ENCODE data around the gene PGPEP1.

Gene PGPEP1

DNA sequence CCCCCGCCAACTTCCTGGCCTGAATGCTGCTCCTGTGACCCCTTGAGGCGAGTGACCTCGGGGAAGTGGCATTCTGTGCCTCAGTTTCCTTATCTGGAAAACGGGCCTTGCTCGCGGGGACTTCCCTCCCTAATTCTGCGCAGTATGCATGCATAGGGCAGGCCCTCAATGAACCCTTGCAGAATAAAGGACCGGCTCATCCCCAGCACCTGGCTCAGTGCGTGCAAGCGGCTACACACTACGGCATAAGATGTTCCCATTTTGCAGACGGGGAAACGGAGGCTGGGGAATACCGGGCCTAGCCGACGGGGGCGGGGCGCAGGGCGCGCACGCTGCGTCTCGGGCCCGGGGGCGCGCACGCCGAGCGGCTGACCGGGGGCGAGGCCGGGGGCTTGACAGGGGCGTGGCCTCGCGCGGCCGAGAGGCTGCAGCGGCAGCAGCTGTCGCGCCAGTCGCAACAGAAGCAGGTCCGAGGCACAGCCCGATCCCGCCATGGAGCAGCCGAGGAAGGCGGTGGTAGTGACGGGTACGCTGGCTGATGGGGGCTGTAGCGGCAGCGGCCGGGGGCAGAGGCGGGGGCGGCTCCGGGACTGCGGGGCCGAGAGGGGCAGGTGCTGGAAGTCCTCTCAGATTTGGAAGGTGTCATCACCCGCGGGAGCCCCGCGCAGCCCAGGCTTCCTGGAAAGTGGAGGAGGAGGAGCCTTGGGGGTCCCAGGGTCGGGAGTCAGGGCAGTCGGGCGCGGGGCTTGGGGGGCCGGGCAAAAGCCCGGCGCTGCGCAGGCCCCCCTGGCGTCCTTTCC lies at the start of gene PGPEP1:
Gene PGPEP1 (plus strand): TSS at position 409 of the 800 bp plus-strand sequence. CDS start 84 bp downstream, at position 493.
- peak; percentile 60 for DNase-seq (ENCODE audit: low spot score)

DNA sequence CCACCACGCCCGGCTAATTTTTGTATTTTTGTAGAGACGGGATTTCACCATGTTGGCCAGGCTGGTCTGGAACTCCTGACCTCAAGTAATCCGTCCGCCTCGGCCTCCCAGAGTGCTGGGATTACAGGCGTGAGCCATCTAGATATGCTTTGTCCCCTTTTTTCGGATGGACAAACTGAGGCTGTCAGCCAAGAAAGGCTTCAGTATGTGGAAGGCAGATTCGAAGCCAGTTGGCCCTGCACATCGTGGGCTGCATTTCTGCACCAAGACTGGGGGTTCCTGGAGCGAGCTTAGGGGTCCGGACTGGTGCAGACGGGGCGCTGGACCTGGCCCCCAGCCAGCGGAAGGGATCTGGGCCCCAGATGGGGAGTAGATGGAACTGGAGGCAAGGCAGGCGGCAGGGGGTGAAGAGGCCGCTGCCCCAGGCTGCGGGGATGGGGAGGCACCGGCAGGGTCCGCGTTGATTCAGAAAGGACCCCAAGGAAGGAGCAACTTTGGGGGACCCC lies 49.3 kb upstream of the PGPEP1 start:
- DNase-seq (ENCODE audit: low spot score), result no peak

DNA sequence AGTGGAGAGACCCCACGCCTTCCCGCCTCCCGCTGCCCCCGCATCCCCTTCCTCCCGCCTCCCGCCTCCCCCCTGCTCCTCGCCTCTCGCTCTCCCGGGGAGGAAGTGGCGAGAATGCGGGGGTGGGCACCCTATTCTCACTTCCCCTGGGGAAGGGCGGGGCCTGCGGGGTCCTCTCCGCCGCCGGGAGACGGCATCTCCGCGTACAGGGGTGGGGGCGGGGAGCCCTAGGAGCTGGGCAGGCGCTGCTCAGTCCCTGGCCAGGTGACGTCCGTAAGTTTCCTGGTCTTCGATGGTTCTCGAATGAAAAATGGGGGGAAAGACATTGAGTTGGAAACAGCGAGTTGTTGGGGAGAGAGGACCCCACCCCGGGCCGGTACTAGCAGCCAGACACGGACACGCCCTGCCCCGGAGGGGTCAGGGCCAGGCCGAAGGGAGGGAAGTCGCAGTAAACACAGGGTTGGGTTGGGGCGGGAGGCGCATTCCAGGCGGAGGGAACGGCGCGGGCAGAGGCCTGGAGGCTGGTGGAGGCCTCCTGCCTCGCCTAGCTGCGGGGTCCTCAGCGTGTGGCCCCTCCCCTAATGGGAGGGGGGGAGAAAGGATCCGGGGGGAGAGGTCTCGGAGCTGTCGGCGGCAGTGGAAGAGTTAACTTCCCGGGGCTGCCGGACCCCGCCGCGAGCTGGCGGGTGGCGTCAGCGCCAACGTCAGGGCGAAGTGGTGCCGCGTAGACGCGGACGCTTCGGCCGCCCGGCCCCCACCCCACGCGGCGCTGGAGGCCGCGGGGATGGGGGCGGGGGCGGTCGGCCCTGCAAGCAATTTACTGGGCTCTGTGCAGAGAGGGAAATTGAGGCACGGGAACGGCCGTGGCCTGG lies 48.6 kb upstream of the PGPEP1 start:
- peak; percentile 61 for DNase-seq (ENCODE audit: low spot score)

- DNase-seq (ENCODE audit: low spot score), result no peak
Measured at GRCh38 chr19:18292462-18292809, 48.0 kb upstream of the PGPEP1 start.

- DNase-seq (ENCODE audit: low spot score), result peak; percentile 87
Measured at GRCh38 chr19:18292810-18293641, 47.4 kb upstream of the PGPEP1 start.

DNA sequence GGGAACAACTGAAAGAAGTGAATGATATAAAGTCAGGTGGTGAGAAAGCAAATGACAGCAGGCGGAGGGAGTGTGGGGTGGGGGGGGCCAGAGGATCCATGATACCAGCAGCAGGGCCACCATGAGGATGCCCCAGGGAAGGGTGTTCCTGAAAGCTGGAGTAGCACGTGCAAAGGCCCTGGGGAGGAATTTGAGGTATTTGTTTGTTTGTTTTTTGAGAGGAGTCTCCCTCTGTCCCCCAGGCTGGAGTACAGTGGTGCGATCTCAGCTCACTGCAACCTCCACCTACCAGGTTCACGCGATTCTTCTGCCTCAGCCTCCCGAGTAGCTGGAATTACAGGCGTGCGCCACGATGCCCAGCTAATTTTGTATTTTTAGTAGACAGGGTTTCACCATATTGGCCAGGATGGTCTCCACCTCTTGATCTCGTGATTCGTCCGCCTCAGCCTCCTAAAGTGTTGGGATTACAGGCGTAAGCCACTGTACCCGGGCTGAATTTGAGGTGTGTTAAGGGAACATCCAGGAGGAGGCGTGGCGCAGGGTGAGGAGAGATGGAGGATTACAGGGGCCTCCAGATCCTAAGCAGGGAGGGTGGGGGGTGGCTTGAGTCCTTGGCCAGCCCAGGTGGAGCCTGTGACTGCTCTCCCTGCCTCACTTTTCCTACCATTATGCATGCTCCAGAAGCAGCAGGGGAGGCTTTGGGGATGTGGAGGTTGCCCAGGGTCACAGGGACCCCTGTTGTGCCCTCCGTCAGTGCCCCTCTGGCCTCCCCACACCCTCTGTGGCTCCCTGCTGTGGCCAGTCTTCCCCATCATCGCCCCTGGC lies 46.5 kb upstream of the PGPEP1 start:
- DNase-seq (ENCODE audit: low spot score), result no peak

DNA sequence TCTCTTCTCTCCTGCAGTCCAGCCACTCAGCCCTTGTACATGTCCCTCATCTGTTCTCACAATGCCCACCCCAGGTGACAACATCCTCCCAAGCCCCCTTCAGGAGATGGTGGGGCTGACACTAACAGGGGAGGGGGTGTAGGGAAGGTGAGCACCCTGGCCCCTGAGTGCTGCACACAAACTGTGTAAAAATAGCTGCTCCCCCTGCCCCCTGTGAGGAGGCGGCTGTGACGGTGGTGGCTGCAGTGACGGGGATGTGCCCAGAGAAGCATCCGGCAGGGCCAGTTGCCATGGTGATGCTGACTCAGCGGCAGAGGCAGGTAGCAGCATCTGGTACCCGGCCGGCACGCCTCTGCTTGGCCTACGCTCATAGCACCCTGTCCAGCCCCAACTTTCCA lies 45.9 kb upstream of the PGPEP1 start:
- peak; percentile 39 for DNase-seq (ENCODE audit: low spot score)

DNA sequence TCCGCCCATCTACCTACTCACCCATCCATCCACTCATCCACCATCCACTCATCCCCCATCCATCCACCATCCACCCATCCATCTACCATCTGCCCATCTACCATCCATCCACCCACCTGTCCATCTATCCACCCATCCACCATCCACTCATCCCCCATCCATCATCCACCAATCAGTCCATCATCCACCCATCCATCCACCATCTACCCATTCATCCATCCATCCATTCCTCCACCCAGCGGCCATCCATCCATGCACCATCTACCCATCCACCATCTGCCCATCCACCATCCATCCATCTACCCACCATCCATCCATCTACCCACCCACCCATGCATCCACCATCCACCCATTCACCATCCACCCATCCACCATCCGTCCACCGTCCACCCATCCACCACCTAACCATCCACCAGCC lies 45.4 kb upstream of the PGPEP1 start:
- no peak for DNase-seq (ENCODE audit: low spot score)

DNA sequence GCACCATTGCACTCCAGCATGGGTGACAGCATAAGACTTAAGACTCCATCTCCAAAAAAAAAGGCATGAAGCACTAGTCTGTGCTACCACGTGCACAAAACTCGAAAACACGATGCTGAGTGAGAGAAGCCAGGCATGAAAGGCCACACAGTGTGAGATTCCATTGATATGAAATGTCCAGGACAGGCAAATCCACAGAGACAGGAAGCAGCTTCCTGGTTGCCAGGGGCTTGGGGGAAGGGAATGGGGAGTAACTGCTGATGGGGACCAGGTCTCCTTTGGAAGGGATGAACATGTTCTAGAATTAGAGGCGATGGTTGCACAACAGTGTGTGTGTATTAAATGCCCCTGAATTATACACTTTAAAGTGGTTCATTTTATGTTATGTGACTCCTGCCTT lies 43.1 kb upstream of the PGPEP1 start:
- DNase-seq (ENCODE audit: low spot score), result peak; percentile 73

DNA sequence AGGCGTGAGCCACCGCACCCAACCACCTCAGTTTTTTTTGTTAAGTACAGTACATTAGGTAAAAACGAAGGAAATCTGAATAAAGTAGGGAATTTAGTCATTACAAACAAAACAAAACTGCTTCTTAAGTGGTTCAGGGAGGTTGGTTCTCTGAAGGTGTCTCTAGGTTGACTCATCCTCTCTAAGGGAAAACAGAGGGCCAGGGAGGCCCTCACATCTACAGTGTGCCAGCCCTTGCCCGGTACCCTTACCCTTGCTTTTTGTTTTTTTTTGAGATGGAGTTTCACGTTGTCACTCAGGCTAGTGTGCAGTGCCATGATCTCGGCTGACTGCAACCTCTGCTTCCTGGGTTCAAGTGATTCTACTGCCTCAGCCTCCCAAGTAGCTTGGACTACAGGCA lies 41.8 kb upstream of the PGPEP1 start:
- peak; percentile 41 for DNase-seq (ENCODE audit: low spot score)

GRCh38 chr19:18299654-18300053 lies 40.7 kb upstream of the PGPEP1 start:
- no peak for DNase-seq (ENCODE audit: low spot score)

GRCh38 chr19:18300930-18301717 lies 39.3 kb upstream of the PGPEP1 start:
- DNase-seq (ENCODE audit: low spot score), result peak; percentile 90

DNA sequence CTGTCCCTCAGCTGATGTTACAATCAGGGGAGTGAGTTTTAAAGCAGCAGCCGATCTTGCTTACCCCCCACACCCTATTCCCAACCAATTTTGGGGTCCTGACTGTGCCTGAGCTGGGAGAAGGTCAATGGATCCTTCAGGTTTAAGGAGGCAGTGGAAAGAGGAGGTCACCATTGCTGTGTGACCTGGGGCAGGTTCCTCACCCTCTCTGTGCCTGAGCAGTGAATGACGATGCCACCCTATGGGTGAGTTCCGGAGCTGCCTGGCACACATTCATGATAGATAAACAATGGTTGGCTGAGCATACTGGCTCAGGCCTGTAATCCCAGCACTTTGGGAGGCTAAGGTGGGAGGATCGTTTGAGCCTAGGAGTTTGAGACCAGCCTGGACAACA lies 38.7 kb upstream of the PGPEP1 start:
- no peak for DNase-seq (ENCODE audit: low spot score)

- no peak for DNase-seq (ENCODE audit: low spot score)
Measured at GRCh38 chr19:18304208-18304457, 36.3 kb upstream of the PGPEP1 start.

DNA sequence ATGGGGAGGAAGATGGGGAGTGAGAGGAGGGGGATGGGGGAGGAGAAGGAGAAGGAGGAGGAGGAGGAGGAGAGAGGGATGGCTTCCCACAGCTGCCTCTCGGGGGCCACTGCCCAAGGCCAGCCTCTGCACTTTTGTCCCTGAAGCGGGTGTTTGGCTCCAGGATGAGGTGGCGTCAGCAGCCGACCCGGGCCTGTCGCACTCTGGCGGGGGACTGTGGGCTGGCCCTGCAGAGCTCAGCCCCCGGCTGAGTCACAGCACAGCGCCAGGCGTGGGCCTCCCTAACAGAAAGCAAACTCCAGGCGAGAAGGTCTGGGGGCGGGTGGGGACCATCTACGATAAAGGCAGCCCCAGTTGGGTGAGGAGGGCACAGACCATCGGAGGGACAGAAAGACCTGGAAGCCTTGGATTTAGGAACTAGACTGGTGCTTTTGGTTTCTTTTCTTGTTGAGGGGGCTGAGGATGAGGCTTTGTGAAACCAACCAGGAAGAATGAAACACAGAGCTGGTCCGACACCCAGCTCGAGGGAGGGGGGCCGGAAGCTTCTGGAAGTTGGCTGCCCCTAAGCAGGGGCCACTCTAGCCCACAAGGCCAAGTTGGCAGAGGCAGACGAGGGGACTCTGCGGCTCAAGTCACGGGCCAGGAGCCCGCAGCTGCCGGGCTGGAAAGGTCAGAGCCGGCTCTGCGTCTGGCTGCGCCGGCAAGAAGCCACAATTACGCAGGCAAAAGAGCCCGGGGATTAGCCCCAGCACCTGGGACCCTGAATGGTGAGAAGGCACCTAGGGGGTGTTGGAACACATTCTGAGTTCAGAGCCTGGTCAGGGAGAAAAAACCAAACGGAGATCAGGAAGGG lies 35.7 kb upstream of the PGPEP1 start:
- DNase-seq (ENCODE audit: low spot score), result peak; percentile 84

- no peak for DNase-seq (ENCODE audit: low spot score)
Measured at GRCh38 chr19:18306209-18306887, 34.0 kb upstream of the PGPEP1 start.

DNA sequence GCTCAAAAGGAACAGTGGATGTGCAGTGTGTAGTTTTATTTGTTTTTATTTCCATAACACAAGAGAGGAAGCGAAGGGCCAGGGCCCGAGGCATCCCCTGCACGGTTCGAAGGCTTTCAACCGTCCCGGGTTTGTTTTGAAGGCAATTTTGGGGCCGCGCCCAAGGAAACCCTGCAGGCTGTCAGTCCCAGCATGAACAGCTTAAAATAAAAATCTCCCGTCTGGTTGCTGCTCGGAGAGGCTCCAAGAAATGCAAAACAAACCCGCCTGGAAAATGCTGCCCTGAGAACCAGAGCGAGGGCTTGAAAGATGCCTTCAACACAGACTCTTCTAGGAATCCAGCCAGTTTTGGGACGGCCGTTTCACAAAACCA lies 33.5 kb upstream of the PGPEP1 start:
- DNase-seq (ENCODE audit: low spot score), result no peak

GRCh38 chr19:18307271-18307681 lies 33.1 kb upstream of the PGPEP1 start:
- no peak for DNase-seq (ENCODE audit: low spot score)
